ENCODE measurements around the gene NPC1L1.

Gene NPC1L1

DNA sequence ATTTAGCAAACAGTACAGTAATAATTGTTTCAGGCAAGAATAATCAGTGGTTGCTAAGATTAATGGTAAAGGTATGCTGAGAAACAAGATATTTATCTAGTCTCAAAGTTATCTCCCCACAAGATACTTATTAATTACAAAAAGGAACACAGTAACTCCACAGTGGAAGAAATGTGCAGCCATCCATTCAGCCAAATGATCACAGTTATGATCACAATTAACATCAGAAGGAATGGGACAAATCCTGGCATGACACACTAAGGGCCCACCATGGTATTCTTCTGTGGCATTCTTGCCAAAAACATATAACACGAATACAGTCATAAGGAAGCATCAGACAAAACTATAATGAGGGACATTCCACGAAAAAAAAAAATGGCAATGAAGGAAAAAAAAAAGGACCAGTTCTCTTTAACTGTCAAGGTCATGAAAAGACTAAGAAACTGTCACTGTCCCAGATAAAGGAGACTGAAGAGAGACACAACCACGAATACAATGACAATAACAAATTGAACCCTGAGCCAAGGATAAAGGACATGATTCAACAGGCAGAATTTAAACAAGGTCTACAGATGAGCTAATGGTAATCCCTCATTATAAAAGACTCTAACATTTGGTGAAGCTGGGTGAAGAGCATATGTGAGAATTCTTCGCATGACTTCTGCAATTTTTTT, 71.5 kb downstream of the NPC1L1 start:
- no peak for DNase-seq

DNA sequence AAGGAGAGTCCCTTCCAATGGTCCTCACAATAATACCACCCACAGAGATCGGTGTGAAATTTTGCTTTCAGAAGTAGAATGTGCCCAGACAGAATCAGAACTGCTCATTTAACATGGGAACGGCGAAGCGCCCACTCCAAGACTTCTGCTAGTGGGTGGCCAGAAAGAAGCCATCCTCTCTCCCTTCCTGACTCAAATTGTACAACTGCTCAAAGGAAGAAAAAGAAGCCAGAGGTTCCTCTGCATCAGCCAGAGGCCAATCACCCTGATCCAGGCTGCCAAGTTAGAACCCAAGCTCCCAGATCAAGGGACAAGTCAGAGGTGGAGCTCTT, 73.9 kb downstream of the NPC1L1 start:
- DNase-seq = no peak

DNA sequence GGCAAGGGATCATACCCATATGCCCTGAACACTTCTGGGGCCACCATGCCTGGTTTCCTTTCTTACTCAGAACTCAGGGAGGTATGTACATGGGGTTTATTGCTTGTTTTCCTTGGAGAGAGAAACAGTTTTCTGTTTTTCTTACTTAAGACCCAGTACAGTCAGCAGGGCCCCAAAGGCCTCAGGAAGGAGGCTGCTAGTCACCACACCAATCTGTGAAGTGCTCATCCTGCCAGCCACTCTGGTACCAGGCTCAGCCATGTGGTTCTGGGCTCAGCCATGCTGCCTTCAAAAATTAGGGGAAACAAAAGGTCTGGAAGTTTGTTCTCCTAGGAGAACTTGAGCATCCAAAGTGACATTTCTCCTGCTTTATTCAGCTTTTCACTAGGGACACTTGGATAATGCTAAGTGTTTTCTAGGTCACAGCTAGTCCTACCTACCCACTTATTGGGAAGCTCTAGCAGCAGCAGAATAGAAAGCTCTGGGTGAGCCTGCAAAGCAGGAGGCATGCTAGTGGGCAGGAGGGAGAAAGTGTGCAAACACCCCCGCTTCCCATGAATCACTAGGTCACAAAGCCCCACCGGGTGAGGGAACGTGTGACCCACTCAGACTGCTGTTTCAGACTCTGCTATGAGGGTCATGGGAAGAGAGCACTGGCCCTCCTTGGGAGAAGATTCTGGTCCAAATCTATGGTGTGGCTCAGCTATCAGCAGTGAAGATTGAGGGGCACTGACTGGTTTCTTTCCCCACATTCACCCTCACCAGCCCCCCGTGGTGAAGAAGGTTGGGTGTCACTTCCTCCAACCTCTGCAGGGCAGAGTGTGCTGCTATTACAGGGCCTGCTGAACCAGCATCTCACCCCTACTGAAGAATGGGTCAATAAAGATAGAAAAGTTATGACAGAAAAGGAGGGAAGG, 74.6 kb downstream of the NPC1L1 start:
- no peak for DNase-seq

DNA sequence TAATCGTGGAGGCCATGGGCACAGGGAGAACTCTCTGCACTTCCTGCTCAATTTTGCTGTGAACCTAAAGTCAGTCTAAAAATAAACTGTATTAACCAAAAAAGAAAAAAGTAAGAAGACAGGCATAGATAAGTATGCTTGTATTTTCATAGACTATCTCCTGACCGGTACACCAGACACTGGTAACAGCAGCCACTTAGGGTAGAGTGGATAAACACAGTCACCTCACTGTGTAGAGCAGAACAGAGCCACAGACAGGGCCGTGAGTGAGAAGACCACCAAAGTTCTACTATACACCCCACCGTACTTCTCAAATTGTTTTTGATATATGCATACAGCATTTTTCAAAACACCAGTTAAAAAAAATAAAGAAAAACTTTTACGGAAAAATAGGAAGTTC, 75.6 kb downstream of the NPC1L1 start:
- no peak for DNase-seq

DNA sequence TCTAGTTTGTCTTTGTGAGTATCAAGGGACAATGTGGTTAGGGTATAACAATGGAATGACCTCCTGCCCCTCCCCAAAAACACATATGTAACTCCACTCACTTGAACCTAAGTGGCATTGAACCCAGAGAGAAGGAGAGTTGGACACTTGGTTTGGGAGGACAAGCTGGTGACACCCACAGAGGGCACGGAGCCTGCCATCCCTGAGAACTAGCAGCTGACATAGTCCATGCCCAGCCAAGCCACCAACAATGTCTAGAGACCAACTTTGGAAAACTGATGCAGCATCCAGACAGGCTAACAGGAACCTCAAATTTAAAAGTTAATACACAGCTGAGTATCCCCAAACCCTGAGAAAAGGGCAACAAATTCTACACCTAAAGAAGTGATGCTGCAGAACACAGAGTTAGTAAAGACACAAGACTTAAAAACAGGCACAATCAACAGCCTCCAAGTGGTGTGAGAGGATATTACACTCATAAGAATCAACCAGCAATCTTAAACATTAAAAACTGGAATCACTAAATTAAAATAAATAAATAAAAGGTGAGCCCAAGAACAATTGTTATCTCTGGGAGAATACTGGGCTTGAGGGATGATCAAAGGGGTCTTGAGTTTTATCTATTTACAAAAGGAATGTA, 77.8 kb downstream of the NPC1L1 start:
- DNase-seq = no peak
